Measurements from ENCODE around the gene ALDH3A1.

DNA sequence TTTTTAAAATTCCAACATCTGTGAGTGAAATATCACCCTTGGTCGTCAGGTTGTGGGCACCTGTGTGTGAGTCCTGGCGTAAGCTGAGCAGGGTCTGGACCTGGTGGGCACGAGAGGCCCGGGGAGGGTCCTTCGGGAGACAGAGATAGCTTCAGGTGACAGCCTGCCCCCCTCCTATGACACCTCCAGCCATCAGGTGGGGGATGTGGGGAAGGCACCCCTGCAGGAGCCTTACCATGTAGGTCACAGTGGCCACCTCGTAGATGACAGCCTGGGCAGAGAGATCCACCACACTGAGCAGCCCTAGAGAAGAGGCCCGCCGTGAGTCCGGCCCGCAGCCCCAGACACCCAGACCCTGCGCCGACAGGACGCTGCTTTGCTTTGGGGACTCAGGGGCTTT is 42.9 kb downstream of the ALDH3A1 start:
- TF ChIP-seq, protein P1, sequence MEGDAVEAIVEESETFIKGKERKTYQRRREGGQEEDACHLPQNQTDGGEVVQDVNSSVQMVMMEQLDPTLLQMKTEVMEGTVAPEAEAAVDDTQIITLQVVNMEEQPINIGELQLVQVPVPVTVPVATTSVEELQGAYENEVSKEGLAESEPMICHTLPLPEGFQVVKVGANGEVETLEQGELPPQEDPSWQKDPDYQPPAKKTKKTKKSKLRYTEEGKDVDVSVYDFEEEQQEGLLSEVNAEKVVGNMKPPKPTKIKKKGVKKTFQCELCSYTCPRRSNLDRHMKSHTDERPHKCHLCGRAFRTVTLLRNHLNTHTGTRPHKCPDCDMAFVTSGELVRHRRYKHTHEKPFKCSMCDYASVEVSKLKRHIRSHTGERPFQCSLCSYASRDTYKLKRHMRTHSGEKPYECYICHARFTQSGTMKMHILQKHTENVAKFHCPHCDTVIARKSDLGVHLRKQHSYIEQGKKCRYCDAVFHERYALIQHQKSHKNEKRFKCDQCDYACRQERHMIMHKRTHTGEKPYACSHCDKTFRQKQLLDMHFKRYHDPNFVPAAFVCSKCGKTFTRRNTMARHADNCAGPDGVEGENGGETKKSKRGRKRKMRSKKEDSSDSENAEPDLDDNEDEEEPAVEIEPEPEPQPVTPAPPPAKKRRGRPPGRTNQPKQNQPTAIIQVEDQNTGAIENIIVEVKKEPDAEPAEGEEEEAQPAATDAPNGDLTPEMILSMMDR (IDR thresholded peaks at IDR 0.05 in 2 of 3, conservative IDR thresholded peaks at IDR 0.05 in 1 of 3; ENCODE audit: insufficient read depth in 2 of 3, low read depth in 1 of 3, low read length in 3 of 3): no peak
- TF ChIP-seq ERF (CRISPR knock-in tag; IDR thresholded peaks at IDR 0.05) (no peak), FOXM1 (IDR thresholded peaks at IDR 0.05; ENCODE audit: low read depth) (no peak), FOXM1 (CRISPR knock-in tag; IDR thresholded peaks at IDR 0.05; ENCODE audit: low read depth) (no peak), CHD7 (IDR thresholded peaks at IDR 0.05; ENCODE audit: low read depth, low read length) (no peak)
- TF ChIP-seq, protein P2, sequence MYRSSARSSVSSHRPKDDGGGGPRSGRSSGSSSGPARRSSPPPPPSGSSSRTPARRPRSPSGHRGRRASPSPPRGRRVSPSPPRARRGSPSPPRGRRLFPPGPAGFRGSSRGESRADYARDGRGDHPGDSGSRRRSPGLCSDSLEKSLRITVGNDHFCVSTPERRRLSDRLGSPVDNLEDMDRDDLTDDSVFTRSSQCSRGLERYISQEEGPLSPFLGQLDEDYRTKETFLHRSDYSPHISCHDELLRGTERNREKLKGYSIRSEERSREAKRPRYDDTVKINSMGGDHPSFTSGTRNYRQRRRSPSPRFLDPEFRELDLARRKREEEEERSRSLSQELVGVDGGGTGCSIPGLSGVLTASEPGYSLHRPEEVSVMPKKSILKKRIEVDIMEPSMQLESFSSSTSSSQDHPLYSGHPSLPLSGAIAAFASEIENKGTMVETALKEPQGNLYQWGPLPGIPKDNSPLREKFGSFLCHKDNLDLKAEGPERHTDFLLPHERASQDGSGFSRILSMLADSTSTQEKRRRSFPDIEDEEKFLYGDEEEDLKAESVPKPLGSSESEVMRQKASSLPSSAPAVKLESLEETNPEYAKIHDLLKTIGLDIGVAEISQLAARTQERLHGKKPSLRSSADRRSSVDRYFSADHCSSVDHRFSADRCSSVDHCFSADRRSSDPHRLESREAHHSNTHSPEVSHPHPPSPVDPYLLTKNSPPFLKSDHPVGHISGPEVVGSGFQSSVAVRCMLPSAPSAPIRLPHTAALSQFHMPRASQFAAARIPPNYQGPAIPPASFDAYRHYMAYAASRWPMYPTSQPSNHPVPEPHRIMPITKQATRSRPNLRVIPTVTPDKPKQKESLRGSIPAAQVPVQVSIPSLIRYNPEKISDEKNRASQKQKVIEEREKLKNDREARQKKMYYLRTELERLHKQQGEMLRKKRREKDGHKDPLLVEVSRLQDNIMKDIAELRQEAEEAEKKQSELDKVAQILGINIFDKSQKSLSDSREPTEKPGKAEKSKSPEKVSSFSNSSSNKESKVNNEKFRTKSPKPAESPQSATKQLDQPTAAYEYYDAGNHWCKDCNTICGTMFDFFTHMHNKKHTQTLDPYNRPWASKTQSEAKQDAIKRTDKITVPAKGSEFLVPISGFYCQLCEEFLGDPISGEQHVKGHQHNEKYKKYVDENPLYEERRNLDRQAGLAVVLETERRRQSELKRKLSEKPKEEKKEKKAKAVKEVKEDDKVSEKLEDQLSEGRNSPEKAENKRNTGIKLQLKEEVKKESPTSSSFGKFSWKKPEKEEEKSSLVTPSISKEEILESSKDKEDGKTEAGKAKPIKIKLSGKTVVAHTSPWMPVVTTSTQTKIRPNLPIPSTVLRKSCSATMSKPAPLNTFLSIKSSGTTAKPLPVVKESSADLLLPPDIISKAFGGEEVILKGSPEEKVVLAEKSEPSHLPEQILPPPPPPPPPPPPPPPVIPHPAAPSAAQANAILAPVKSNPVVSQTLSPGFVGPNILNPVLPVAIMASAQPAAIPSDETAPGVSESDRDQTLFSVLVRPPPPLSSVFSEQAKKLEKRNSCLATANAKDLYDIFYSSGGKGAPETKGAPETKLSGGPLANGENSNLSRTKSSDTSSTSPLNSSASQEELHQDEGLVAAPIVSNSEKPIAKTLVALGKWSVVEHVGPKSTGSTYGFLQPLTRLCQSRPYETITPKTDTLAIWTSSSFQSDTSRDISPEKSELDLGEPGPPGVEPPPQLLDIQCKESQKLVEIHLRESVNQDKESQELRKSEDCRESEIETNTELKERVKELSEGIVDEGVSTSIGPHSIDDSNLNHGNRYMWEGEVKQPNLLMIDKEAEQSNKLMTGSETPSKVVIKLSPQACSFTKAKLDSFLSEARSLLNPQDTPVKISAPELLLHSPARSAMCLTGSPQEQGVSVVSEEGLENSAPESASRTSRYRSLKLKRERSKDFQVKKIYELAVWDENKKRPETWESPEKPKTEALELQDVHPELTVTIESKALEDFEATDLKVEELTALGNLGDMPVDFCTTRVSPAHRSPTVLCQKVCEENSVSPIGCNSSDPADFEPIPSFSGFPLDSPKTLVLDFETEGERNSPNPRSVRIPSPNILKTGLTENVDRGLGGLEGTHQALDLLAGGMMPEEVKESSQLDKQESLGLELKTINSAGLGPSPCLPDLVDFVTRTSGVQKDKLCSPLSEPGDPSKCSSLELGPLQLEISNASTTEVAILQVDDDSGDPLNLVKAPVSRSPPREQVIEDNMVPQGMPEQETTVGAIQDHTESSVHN (IDR thresholded peaks at IDR 0.05; ENCODE audit: borderline replicate concordance in 1 of 2, low read depth in 1 of 2): no peak

Measured in K562 (cell line).